Measurements from ENCODE around the gene APOL2.
"Not testable (repeated sequence)": the region's sequence is repeated elsewhere in the genome, so short reads cannot be mapped to it uniquely, and the experiment has no call there.

The APOL2 gene

DNA sequence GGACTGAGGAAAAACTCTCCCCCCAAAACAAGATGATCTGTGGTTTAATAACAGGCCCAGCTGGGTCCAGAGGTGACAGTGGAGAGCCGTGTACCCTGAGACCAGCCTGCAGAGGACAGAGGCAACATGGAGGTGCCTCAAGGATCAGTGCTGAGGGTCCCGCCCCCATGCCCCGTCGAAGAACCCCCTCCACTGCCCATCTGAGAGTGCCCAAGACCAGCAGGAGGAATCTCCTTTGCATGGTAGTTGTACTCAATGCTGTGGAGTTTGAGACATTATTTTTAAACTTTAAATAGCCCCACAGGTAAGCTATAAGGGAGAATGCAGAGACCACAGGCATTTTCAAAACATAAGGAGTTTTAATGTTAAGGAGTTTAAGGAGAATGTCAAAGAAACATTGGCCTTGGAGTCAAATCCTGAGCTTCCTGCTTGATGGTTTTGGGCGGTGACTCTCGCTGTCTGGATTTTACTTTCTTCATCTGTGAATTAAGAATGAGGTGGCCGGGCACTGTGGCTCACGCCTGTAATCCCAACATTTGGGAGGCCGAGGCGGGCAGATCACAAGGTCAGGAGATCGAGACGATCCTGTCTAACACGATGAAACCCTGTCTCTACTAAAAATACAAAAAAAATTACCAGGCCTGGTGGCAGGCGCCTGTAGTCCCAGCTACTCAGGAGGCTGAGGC, 20.4 kb upstream of the APOL2 start:
- no peak for TF ChIP-seq CTCF (IDR thresholded peaks at IDR 0.05; ENCODE audit: low read depth, low read length, missing control alignments)
- in situ Hi-C loops (cut with HindIII; ENCODE audit: low sequenced_read_pairs): no loop called here
- no peak for DNase-seq (ENCODE audit: low read depth)
- H3K4me3 ChIP-seq (ENCODE audit: low read depth, low read length): no peak overlapping the region

GRCh38 chr22:36258701-36259614, 19.6 kb upstream of the APOL2 start:
- in situ Hi-C loops (cut with HindIII; ENCODE audit: low sequenced_read_pairs): no loop called here
- no peak overlapping the region for H3K4me3 ChIP-seq (ENCODE audit: low read depth, low read length)
- no peak for DNase-seq (ENCODE audit: low read depth)
- no peak for TF ChIP-seq CTCF (IDR thresholded peaks at IDR 0.05; ENCODE audit: low read depth, low read length, missing control alignments)

DNA sequence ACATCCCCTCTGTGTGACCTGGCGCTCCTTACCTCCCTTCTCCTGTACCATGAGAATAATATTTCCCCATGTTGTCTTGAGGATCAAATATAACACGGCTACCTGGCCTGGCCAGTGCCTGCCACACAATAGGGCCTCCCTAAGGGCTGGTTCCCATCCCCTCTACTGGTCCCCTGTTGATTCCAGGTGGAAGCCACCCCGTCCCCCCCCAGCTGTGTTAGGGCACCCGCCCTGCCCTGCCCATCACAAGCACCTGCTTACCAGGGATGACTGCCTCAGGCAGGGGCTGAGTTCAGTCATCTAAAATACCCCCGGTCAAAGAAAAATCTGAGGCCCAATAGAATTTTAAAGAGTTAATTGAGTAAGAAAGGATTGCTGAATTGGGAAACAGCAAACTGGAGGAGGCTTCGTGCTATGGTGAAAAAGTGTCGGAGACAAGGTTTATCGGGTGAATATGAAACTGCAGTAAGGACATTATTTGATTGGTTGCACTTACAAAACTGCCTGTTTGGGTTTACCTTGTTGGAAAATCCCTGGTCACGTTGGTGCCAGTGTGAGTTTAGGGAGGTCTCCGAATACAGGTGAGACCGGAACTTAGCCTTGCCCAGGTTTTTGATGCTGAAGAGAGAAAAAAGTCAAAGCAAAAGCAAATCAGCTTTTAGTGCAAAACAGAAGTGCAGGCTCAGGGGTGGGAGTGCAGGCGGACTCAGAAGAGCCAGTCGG, 18.8 kb upstream of the APOL2 start:
- no peak for DNase-seq (ENCODE audit: low read depth)
- no peak for TF ChIP-seq CTCF (IDR thresholded peaks at IDR 0.05; ENCODE audit: low read depth, low read length, missing control alignments)
- H3K4me3 ChIP-seq (ENCODE audit: low read depth, low read length): no peak overlapping the region
- in situ Hi-C loops (cut with HindIII; ENCODE audit: low sequenced_read_pairs): no loop called here

GRCh38 chr22:36257308-36257707, 18.0 kb upstream of the APOL2 start:
- no peak for TF ChIP-seq CTCF (IDR thresholded peaks at IDR 0.05; ENCODE audit: low read depth, low read length, missing control alignments)
- in situ Hi-C loops (cut with HindIII; ENCODE audit: low sequenced_read_pairs): no loop called here
- no peak for DNase-seq (ENCODE audit: low read depth)
- H3K4me3 ChIP-seq (ENCODE audit: low read depth, low read length): no peak overlapping the region

DNA sequence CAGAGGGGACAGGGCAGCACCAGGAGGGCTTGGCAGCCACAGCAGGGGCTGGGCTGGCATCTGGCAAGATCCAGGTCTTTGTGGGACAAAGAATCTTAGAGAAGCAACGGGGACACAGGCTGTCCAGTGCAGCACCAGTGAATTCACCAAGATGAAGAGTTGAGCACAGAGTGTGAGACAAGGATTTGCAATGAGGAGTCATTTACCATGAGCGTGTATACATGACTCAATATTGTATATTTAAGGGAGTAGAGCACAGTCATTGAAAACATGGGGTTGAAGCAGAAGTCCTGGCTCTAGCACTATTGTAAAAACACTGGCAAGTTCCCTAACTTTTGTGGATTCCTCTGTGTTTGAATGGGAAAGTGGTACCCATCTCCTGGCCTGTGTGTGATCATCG, 17.2 kb upstream of the APOL2 start:
- TF ChIP-seq CTCF (IDR thresholded peaks at IDR 0.05; ENCODE audit: low read depth, low read length, missing control alignments): no peak
- DNase-seq (ENCODE audit: low read depth): no peak
- no peak overlapping the region for H3K4me3 ChIP-seq (ENCODE audit: low read depth, low read length)
- in situ Hi-C loops (cut with HindIII; ENCODE audit: low sequenced_read_pairs): no loop called here

DNA sequence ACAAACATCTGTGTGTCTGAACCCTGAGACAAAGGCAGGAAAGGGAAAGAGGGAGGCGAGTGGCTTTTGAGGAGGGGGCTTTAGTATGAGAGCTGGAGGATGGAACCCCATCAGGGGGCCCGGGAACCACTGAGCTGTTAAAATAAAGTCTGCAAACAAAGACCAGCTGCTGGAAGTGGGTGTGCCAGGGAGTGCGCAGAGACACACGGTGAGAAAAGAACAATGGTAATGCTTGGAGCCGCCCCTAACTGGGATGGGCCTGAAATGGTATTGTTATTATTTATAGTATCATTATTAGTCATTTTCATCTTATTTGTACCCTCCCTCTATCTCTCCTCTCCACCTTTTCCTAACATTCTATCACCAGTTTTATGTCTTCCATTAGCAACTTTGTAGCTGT, 16.2 kb upstream of the APOL2 start:
- DNase-seq (ENCODE audit: low read depth); H3K4me3 ChIP-seq (ENCODE audit: low read depth, low read length); in situ Hi-C loops (cut with HindIII; ENCODE audit: low sequenced_read_pairs): not testable (repeated sequence)
